Activated CD8-positive, alpha-beta memory T cell treated with anti-CD3 and anti-CD28 coated beads, Interleukin-2, amount 10 ng/mL, durations not matched to agents 7 days and 5 days (primary cell): ENCODE data around the gene RNF4. TPM values are rescaled to one million over a fixed set of nuclear protein-coding genes. Genes with fewer than 3 reads are reported as not detected.

Experiments used
- ATAC-seq: fragments of 150-1000 bp; cut with Tn5 transposase; one replicate; pipeline ENCODE4 v1.10.0; 2021; ENCODE audit warnings: moderate library complexity
- CTCF ChIA-PET: fragments of 350-600 bp; sonication (Branson Sonifier 250); formaldehyde crosslinking; loops from one replicate; lab custom pipeline; 2021; ENCODE audit warnings: antibody characterized with exemption; lab: Charles Lee
- DNase-seq: peaks from one replicate; pipeline ENCODE4 v3.0.0-alpha.2; 2020
- H3K27ac Mint-ChIP-seq: one replicate; pipeline ENCODE4 v1.8.0; 2021; ENCODE audit warnings: mild to moderate bottlenecking, mixed read lengths
- H3K27me3 Mint-ChIP-seq: one replicate; pipeline ENCODE4 v1.8.0; 2021; ENCODE audit warnings: mixed read lengths
- H3K36me3 Mint-ChIP-seq: one replicate; pipeline ENCODE4 v1.8.0; 2021; ENCODE audit warnings: mild to moderate bottlenecking, mixed read lengths
- H3K4me1 Mint-ChIP-seq: one replicate; pipeline ENCODE4 v1.8.0; 2021; ENCODE audit warnings: mixed read lengths
- H3K4me3 Mint-ChIP-seq: one replicate; pipeline ENCODE4 v1.8.0; 2021; ENCODE audit warnings: mild to moderate bottlenecking, moderate library complexity, mixed read lengths
- H3K9me3 Mint-ChIP-seq: one replicate; pipeline ENCODE4 v1.8.0; 2022; ENCODE audit warnings: low read depth, mixed read lengths
- total RNA-seq, 2 experiments: library from RNA; stranded (reverse); gene quantifications; one replicate each; pipeline ENCODE4 v1.2.3, GENCODE V29; 2021

Gene RNF4
- total RNA-seq, 2 experiments from 2014 or later = 108 to 116 TPM

DNA sequence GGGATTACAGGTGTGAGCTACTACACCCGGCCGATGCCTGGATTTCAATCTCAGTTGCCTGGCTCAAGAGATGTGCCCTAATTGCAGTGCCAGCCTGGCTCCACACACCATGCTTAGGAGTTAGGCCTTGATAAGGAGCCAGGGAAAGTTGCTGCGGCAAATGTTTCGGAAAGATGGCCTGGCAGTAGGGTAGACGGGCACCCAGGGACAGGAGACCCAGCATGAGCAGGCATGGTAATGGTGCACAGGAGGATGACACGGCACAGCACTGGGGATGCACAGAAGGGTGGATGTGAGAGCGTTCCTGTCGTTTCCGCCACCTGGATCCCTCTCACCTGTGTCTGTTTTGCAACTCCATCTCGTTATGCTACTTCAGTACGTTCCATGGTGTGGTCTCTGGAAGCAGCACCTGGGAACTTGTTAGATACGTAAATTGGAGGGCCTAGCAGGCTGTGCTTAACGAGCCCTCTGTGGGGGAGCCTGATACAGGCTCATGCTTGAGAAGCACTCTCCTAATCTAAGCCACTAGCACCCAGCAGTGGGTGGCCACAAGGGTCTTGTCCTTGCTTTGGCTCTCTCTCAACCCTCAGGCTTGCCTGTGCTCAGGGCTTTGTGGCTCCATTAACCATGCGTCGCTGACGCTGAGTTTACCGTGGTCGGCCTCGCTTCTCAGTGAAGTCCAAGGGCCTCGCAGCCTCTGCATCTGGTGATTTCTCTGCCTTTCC, 20.3 kb downstream of the RNF4 start:
- ATAC-seq (no peak), DNase-seq (no peak)
- CTCF ChIA-PET = no interaction called here
- H3K9me3 Mint-ChIP-seq = no peaks in the 10 kb centered on the region
- H3K4me1 Mint-ChIP-seq = peaks cover 68% of the 10 kb centered on the region
- no peak overlapping the region for H3K4me3 Mint-ChIP-seq
- H3K27ac Mint-ChIP-seq = no peak overlapping the region
- no peaks in the 10 kb centered on the region for H3K27me3 Mint-ChIP-seq
- peaks cover 54% of the 10 kb centered on the region for H3K36me3 Mint-ChIP-seq

DNA sequence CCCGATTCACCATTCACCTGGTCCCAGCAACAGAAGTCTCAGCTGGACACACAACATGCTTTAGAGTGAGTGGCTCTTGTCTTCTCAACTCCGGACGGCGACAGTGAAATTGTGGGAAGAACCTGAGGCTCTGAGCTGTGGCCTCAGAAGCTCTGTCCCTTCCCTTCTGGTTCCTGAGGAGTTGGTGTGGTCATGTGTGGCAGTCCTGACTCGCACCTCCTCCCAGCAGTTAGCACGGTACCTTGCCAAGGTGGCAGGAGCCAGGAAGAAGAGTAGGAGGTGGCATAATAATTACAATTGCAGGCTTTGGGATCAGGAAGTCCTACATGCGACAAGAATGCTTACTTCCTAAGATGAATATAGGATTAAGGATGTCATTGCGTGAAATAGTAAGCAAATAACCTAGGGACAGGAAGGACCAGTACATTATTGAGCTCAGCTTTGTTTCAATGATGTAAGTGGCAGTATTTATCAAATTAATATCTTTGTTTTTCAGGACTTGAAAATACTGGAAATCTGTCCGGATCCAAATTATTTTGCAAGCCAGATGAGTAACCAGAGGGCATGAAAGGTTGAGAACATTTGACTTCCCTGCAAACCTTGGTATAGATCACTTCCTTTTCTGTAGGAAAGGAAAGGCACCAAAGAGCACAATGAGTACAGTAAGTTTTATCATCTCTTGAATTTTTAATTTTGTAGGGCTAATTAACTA, 21.1 kb downstream of the RNF4 start:
- CTCF ChIA-PET = interaction anchor here (0.6 to 1.2 kb wide), 2 partner anchors 28 to 68 kb away, joined by 3 to 4 read pairs; no protein-coding TSS in a partner anchor
- Mint-ChIP-seq H3K9me3 (no peaks in the 10 kb centered on the region), H3K27ac (no peak overlapping the region), H3K4me1 (peaks cover 62% of the 10 kb centered on the region), H3K27me3 (no peaks in the 10 kb centered on the region), H3K36me3 (peaks cover 57% of the 10 kb centered on the region), H3K4me3 (no peak overlapping the region)
- ATAC-seq (no peak), DNase-seq (no peak)

DNA sequence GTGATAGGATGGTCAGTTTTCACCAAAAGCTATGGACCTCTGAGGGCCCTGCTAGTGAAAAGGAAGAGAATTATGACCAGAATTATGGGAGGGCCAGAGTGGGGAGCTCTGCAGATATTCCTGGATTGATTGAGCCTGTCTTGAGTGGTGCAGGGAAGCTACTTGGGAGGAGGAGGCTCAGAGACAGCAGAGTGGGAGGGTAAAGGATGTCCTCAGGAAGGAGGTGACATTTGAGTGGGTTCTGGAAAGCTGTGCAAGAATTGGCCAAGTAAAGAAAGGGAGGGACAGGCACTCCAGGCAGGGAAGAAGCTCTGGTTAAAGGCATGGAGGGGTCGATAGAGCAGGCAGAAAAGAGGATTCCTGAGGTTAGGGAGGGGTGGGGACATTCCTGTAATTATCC, 24.1 kb downstream of the RNF4 start:
- no peak for DNase-seq
- H3K9me3 Mint-ChIP-seq = no peaks in the 10 kb centered on the region
- H3K4me1 Mint-ChIP-seq = peaks cover 40% of the 10 kb centered on the region
- no peak overlapping the region for H3K27ac Mint-ChIP-seq
- peaks cover 65% of the 10 kb centered on the region for H3K36me3 Mint-ChIP-seq
- H3K27me3 Mint-ChIP-seq = no peaks in the 10 kb centered on the region
- CTCF ChIA-PET = interaction anchor here (1.0 kb wide), 1 partner anchor 8 kb away, joined by 4 read pairs; no protein-coding TSS in a partner anchor
- no peak overlapping the region for H3K4me3 Mint-ChIP-seq
- no peak for ATAC-seq

DNA sequence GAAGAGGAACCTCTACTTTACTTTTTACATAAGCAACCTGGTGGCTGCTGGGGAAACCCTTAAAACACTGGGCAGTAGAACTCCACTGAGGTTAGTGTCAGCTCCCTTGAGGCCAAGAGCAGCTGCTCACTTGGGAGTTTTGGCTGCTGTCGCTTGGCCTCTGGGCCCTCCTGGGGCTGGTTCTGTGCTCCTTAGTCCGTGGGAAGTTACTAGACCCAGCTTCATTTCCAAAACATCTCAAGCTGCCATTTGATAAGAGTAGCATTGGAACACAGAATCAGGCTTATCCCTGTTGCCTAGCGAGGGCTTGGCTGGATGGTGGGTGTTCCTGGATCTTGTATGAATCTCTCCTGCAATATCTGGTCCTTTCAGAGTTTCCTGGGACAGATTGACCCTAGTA, 26.1 kb downstream of the RNF4 start:
- H3K4me1 Mint-ChIP-seq = peaks cover 27% of the 10 kb centered on the region
- H3K27ac Mint-ChIP-seq = no peak overlapping the region
- H3K4me3 Mint-ChIP-seq = no peak overlapping the region
- DNase-seq = no peak
- peaks cover 63% of the 10 kb centered on the region for H3K36me3 Mint-ChIP-seq
- no peaks in the 10 kb centered on the region for H3K9me3 Mint-ChIP-seq
- CTCF ChIA-PET = interaction anchor here (0.9 kb wide), 1 partner anchor 12 kb away, joined by 4 read pairs; no protein-coding TSS in a partner anchor
- no peaks in the 10 kb centered on the region for H3K27me3 Mint-ChIP-seq
- ATAC-seq = no peak

DNA sequence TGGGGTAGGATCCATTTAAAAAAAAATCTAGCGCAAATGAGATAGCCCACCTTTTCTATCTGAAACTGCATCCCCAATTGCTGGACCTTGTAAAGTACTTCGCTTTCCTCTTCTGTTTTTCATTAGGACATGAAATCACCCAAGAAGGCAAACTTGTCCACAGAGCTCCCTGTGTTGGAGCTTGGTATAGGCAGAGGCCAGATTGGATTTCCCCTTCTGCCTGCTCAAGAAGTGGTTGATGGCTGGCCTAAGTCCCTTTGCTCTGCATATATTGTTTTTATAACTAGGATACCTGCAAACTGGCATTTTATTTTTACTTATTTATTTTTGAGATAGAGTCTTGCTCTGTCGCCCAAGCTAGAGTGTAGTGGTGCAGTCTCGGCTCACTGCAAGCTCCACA, 28.4 kb downstream of the RNF4 start:
- Mint-ChIP-seq H3K9me3 (no peaks in the 10 kb centered on the region), H3K4me3 (no peak overlapping the region), H3K4me1 (peaks cover 25% of the 10 kb centered on the region), H3K36me3 (peaks cover 66% of the 10 kb centered on the region), H3K27me3 (no peaks in the 10 kb centered on the region), H3K27ac (no peak overlapping the region)
- no peak for DNase-seq
- CTCF ChIA-PET = no interaction called here
- ATAC-seq = no peak

DNA sequence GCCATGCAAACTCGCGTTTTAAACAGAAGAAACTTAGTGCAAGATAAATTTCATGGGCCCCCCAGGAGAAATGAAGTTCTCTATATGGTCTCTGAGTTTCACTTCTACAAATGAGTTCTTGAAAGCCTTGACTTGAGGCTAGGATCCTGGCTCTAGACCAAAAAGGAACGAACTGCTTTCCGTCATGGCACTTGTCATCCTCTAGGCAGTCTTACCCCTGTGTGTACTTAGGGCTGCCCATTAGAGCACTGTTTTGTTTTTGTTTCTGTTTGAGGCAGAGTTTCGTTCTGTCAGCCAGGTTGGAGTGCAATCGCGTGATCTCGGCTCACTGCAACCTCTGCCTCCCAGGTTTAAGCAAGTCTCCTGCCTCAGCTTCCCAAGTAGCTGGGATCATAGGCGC, 29.0 kb downstream of the RNF4 start:
- peaks cover 60% of the 10 kb centered on the region for H3K36me3 Mint-ChIP-seq
- ATAC-seq = no peak
- DNase-seq = no peak
- H3K27me3 Mint-ChIP-seq = no peaks in the 10 kb centered on the region
- no peaks in the 10 kb centered on the region for H3K9me3 Mint-ChIP-seq
- no peak overlapping the region for H3K4me3 Mint-ChIP-seq
- H3K27ac Mint-ChIP-seq = no peak overlapping the region
- CTCF ChIA-PET = no interaction called here
- peaks cover 19% of the 10 kb centered on the region for H3K4me1 Mint-ChIP-seq

DNA sequence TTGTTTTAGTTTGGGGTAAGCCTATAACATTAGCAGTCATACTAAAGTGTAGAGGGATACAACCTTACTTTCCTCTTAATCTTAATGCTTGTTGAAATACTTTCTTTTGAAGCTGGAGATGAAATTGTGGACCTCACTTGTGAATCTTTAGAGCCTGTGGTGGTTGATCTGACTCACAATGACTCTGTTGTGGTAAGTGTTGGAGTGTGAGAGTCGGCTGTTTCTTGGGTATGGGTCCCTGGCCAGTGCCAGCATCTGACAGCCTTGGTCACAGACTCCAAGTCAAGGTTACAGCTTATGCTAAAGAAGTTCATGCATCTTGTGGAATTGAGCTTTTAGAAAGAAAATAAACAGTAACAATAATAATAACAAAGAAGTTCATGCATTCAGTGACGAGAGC, 31.6 kb downstream of the RNF4 start:
- H3K27ac Mint-ChIP-seq = peak overlapping the region; percentile 33
- peaks cover 19% of the 10 kb centered on the region for H3K4me1 Mint-ChIP-seq
- DNase-seq (no peak), ATAC-seq (peak; percentile 36)
- CTCF ChIA-PET = interaction anchor here (0.7 kb wide), 1 partner anchor 287 kb away, joined by 3 read pairs; no protein-coding TSS in a partner anchor
- H3K36me3 Mint-ChIP-seq = peaks cover 58% of the 10 kb centered on the region
- no peak overlapping the region for H3K4me3 Mint-ChIP-seq
- no peaks in the 10 kb centered on the region for H3K9me3 Mint-ChIP-seq
- H3K27me3 Mint-ChIP-seq = no peaks in the 10 kb centered on the region

DNA sequence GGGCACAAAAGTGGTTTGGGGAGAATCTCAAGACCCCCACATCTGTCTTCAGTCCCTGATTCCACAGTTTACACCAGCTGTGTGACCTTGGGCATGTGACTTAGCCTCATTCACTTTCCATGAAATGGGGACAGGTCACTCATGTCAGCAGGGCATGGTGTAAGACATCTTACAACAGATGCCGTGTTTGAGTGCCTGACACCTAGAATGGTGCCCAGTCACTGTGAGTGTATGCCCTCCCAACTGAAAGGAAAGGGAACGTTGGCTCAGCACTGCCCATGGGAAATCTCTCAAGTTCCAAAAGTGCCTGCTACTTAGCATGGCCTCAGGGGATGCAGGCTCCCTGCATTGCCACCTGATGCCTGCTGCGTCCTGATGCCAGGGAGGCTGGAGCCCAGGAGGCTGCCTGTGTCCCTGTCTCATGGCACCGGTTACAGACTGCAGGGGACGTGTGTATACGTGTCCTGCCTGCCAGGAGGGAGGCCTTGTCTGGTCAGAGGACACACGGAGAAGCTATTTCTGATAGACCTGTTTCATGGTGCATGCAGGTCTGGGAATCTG, 32.2 kb downstream of the RNF4 start:
- no peak for DNase-seq
- Mint-ChIP-seq H3K9me3 (no peaks in the 10 kb centered on the region), H3K4me1 (peaks cover 17% of the 10 kb centered on the region), H3K27ac (peak overlapping the region; percentile 50), H3K27me3 (no peaks in the 10 kb centered on the region), H3K4me3 (no peak overlapping the region), H3K36me3 (peaks cover 58% of the 10 kb centered on the region)
- CTCF ChIA-PET = no interaction called here
- ATAC-seq = no peak

DNA sequence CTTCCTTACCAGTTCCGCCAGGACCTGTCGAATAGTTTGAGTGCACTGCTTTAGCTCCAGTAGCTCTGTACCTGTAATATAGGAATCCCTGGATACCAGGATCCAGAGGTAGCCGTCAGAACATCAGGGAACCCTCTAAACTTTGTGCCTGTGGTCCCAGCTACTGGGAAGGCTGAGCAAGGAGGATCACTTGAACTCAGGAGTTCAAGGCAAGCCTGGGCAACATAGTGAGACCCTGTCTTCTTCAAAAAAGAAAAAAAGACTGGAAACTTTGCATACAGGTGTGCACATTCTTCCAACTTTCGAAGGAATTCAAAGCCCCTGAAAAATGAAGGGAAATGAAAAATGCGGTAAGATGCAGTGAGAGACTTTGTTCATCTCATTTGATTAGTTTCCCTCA, 34.9 kb downstream of the RNF4 start:
- Mint-ChIP-seq H3K27me3 (no peaks in the 10 kb centered on the region), H3K27ac (no peak overlapping the region)
- CTCF ChIA-PET = interaction anchor here (0.6 kb wide), 1 partner anchor 20 kb away, joined by 3 read pairs; no protein-coding TSS in a partner anchor

DNA sequence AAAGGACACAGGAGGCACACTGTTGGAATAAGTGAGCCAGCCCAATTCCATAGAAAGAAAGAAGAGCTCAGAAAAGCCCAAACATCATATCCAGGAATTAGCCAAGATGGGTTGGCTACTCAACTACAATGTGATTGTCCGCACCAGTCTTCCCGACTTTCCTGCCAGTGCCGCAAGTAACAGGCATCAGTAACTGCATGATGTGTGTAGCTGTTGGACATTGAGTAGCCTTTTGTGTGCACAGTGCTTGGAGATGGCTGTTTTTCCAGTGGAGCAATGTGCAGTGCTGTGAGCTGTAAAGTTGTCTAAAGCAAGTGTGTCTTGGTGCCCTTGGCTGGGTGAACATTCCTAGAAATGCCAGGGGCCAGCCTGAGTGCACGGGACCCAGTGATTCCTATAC, 38.4 kb downstream of the RNF4 start:
- no peak overlapping the region for H3K27ac Mint-ChIP-seq
- DNase-seq (no peak), ATAC-seq (no peak)
- H3K9me3 Mint-ChIP-seq = no peaks in the 10 kb centered on the region
- no peak overlapping the region for H3K4me3 Mint-ChIP-seq
- H3K27me3 Mint-ChIP-seq = no peaks in the 10 kb centered on the region
- CTCF ChIA-PET = interaction anchor here (1.2 to 1.8 kb wide), 2 partner anchors 11 to 20 kb away, joined by 3 to 5 read pairs; no protein-coding TSS in a partner anchor
- peaks cover 37% of the 10 kb centered on the region for H3K4me1 Mint-ChIP-seq
- H3K36me3 Mint-ChIP-seq = peaks cover 49% of the 10 kb centered on the region

More for the DNA sequence above, 34.9 kb downstream of the RNF4 start:
- Mint-ChIP-seq H3K4me3 (no peak overlapping the region), H3K9me3 (no peaks in the 10 kb centered on the region), H3K36me3 (peaks cover 53% of the 10 kb centered on the region), H3K4me1 (peaks cover 19% of the 10 kb centered on the region)
- ATAC-seq (no peak), DNase-seq (no peak)

DNA sequence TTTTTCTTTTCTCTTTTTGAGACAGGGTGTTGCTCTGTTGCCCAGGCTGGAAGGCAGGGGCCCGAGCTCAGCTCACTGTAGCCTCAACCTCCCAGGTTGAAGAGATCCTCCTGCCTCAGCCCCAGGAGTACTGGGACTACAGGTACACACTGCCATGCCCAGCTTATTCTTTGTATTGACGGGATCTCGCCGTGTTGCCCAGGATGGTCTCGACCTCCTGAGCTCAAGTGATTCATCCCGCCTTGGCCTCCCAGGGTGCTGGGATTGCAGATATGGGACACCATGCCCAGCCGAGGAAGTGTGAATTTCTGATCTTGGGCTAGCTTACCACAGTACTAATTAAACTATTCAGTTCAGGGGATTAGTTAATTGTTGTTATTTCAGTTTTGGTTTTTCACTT, 38.9 kb downstream of the RNF4 start:
- H3K4me3 Mint-ChIP-seq = no peak overlapping the region
- no peak for DNase-seq
- peaks cover 37% of the 10 kb centered on the region for H3K4me1 Mint-ChIP-seq
- H3K9me3 Mint-ChIP-seq = no peaks in the 10 kb centered on the region
- H3K27me3 Mint-ChIP-seq = no peaks in the 10 kb centered on the region
- CTCF ChIA-PET = interaction anchor here (1.2 to 1.8 kb wide), 2 partner anchors 12 to 20 kb away, joined by 3 to 5 read pairs; no protein-coding TSS in a partner anchor
- peaks cover 52% of the 10 kb centered on the region for H3K36me3 Mint-ChIP-seq
- no peak overlapping the region for H3K27ac Mint-ChIP-seq
- ATAC-seq = no peak

DNA sequence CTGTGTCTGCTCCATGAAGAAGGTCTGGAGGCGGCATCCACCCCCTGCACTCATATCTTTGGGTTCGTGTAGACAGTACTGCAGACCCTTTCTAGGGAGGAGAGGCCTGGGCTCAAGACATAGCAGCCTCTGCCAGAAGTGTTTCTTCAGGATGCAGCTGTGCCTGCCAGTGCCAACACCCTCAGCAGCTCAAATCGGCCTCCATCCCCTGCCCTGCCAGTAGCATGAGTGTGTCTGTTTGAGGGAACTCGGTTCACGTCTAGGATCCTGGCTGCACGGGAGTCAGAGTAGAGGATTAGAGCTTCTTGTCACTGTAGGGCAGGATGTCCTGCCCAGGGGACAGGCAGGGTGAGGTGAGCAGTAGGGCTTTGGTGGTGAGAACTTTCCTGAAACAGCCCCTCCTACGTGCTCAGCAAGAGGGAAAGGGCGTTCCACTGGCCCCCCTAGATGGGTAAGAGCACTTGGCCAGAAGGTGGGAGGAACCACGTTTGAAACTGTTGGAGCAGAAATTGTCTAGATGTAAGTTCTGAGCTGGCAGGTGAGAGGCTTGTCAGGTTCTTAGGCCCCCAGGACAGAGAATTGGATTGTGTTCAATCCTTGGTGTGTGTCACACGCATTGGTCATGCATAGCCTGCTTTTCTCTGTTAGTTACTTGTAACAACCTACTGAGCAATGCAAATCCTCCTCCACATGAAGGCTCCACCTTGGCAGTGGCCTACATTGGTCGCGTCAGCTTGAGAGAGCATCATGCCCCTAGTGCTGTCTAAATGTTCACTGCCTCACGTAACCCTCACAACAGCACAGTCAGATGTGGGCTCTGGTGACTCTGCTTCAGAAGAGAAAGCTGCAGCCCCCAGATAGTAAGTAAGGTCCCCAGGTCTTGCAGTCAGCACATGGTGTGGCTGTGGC, 41.7 kb downstream of the RNF4 start:
- H3K36me3 Mint-ChIP-seq = peaks cover 58% of the 10 kb centered on the region
- ATAC-seq (peak; percentile 18), DNase-seq (no peak)
- H3K27me3 Mint-ChIP-seq = no peaks in the 10 kb centered on the region
- no peak overlapping the region for H3K4me3 Mint-ChIP-seq
- peaks cover 34% of the 10 kb centered on the region for H3K4me1 Mint-ChIP-seq
- peak overlapping the region; percentile 78 for H3K27ac Mint-ChIP-seq
- no peaks in the 10 kb centered on the region for H3K9me3 Mint-ChIP-seq
- CTCF ChIA-PET = no interaction called here
